ENCODE measurements around the gene TSPAN4.
A peak's percentile ranks its signal among the peaks of the same experiment; 100 is the strongest.

TSPAN4 gene

DNA sequence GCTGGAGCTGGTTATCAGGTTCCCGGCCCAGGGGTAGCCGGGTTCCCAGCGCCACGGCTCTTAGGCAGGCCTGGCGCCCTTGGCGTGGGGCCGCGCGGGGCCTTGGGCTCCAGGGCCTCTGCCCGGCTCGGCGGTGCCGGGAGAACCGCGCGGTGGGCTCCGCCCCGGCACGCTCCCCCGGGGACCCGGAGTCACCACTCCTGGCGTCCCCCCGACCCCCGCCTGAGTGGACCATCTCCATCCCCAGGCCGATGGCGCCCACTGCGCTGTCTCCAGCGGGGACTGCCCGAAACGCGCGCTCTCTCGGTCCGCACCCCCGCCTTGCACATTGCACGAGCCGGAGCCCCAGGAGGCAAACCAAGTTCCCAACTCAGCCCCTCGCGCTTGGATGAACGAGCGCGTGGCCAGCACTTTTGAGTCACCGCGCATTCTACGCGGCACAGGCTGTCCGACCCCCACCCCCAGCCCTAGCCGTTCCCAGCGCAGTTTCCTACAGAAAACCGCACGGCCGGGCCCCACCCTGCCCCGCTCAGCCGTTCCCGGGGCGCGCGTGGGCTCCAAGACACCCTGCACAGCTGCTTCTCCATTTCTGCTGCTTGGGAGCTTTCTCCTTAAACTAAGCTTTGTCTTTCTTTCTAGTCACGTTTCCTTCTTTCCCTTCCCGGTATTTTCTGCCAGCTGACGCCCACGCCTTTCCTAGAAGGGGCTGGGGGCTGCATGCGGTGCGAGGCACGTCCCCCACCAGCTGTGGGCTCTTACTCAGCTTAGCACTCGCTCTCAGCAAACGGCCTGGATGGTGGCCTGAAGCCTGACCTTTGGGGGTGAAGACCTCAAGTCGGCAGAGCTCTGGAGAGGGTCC, 68.6 kb downstream of the TSPAN4 start:
- no peaks in the 10 kb centered on the region for H3K9me3 ChIP-seq (ENCODE audit: severe bottlenecking)
- H3K27ac ChIP-seq: peak overlapping the region; percentile 96
- no peaks in the 10 kb centered on the region for H3K27me3 ChIP-seq (ENCODE audit: insufficient read depth, low read depth, severe bottlenecking)
- peak; percentile 44 for DNase-seq
- TF ChIP-seq, protein P1, sequence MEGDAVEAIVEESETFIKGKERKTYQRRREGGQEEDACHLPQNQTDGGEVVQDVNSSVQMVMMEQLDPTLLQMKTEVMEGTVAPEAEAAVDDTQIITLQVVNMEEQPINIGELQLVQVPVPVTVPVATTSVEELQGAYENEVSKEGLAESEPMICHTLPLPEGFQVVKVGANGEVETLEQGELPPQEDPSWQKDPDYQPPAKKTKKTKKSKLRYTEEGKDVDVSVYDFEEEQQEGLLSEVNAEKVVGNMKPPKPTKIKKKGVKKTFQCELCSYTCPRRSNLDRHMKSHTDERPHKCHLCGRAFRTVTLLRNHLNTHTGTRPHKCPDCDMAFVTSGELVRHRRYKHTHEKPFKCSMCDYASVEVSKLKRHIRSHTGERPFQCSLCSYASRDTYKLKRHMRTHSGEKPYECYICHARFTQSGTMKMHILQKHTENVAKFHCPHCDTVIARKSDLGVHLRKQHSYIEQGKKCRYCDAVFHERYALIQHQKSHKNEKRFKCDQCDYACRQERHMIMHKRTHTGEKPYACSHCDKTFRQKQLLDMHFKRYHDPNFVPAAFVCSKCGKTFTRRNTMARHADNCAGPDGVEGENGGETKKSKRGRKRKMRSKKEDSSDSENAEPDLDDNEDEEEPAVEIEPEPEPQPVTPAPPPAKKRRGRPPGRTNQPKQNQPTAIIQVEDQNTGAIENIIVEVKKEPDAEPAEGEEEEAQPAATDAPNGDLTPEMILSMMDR (IDR thresholded peaks at IDR 0.05; ENCODE audit: low read depth, low read length): no peak
- peaks cover 13% of the 10 kb centered on the region for H3K36me3 ChIP-seq
- peak overlapping the region; percentile 62 for H3K4me3 ChIP-seq (ENCODE audit: low read depth, low read length)

DNA sequence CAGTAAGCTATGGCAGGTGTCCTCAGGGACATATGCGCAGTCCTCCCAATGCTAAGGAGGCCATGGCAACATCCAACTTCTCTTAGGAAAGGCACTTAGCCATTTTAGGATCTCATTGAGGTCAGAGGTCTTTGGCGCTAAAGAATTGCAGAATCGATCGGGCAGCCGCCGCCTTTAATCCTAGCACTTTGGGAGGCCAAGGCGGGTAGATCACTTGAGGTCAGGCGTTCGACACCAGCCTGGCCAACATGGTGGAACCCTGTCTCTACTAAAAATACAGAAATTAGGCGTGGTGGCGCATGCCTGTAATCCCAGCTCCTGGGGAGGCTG, 69.2 kb downstream of the TSPAN4 start:
- H3K4me3 ChIP-seq (ENCODE audit: low read depth, low read length): peak overlapping the region; percentile 62
- TF ChIP-seq, protein P1 (IDR thresholded peaks at IDR 0.05; ENCODE audit: low read depth, low read length): no peak

DNA sequence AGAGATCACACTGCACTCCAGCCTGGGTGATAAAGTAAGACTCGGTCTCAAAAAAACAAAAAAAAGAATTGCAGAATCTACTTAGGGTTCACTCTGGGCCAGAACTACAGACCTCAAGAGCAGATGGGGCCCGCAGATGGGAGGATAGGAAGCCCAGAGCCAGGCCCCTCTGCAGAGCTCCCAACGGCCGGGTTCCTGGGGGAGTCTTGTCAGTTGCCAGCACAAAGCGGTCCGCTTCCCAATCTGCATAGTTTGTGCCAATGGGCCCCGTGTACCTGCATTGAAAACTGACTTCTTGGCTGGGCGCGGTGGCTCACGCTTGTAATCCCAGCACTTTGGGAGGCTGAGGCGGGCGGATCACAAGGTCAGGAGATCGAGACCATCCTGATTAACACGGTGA, 69.6 kb downstream of the TSPAN4 start:
- Histone ChIP-seq H3K36me3 (peaks cover 9% of the 10 kb centered on the region), H3K4me3 (ENCODE audit: low read depth, low read length) (no peak overlapping the region)
- TF ChIP-seq, protein P1 (IDR thresholded peaks at IDR 0.05; ENCODE audit: low read depth, low read length): no peak

More for the DNA sequence above, 69.2 kb downstream of the TSPAN4 start:
- peak; percentile 38 for DNase-seq
- Histone ChIP-seq H3K27me3 (ENCODE audit: insufficient read depth, low read depth, severe bottlenecking) (no peaks in the 10 kb centered on the region), H3K9me3 (ENCODE audit: severe bottlenecking) (no peaks in the 10 kb centered on the region), H3K36me3 (peaks cover 10% of the 10 kb centered on the region), H3K27ac (peak overlapping the region; percentile 96)

DNA sequence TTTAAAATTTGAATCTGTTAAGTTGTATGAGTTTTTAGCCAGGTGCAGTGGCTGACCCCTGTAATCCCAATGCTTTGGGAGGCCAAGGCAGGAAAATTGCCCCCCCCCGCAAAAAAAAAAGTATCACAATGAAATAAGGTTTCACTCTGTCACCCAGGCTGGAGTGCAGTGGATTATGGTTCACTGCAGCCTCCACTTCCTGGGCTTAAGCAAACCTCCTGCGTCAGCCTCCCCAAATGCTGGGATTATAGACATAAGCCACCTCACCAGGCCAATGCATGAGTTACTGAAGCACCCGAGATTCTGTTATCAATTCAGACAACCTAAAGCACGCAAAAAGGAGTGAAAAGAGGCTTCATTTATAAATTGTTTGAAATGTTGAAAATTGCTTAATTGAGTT, 70.4 kb downstream of the TSPAN4 start:
- H3K27ac ChIP-seq: no peak overlapping the region
- peaks cover 9% of the 10 kb centered on the region for H3K36me3 ChIP-seq
- H3K4me3 ChIP-seq (ENCODE audit: low read depth, low read length): no peak overlapping the region
- no peaks in the 10 kb centered on the region for H3K27me3 ChIP-seq (ENCODE audit: insufficient read depth, low read depth, severe bottlenecking)
- TF ChIP-seq, protein P1 (IDR thresholded peaks at IDR 0.05; ENCODE audit: low read depth, low read length): no peak
- DNase-seq: no peak
- H3K9me3 ChIP-seq (ENCODE audit: severe bottlenecking): no peaks in the 10 kb centered on the region

More for the DNA sequence above, 69.6 kb downstream of the TSPAN4 start:
- no peaks in the 10 kb centered on the region for H3K9me3 ChIP-seq (ENCODE audit: severe bottlenecking)
- no peaks in the 10 kb centered on the region for H3K27me3 ChIP-seq (ENCODE audit: insufficient read depth, low read depth, severe bottlenecking)
- no peak for DNase-seq
- H3K27ac ChIP-seq: peak overlapping the region; percentile 96

DNA sequence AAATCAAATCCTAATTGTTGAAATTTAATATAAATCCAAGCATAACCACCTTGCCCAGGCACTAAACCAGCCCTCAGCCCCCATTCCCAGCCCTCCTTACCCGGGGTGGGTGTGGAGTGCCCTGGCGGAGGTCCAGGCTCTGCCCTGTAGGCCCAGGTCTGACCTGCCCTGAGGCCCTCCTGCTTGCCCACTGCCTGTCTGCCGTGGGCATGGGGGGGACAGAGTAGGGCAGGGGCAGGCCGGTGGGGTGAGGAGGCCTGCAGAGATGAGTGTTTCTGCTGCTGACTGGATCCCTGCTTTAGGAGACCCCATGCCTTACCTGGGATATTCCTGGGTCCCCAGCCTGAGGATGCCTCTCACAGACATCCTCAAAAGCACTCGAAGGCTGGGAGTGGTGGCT, 71.6 kb downstream of the TSPAN4 start:
- DNase-seq: no peak
- Histone ChIP-seq H3K27me3 (ENCODE audit: insufficient read depth, low read depth, severe bottlenecking) (no peaks in the 10 kb centered on the region), H3K4me3 (ENCODE audit: low read depth, low read length) (no peak overlapping the region), H3K27ac (no peak overlapping the region), H3K36me3 (0 out of 2 replicates have a peak, but pooled peaks cover 2% of the 10 kb centered on the region), H3K9me3 (ENCODE audit: severe bottlenecking) (no peaks in the 10 kb centered on the region)
- TF ChIP-seq, protein P1 (IDR thresholded peaks at IDR 0.05; ENCODE audit: low read depth, low read length): no peak

Measured in WERI-Rb-1 (cell line).